PC-9 (cell line): ENCODE data around the gene ABHD1. TPM values are rescaled to one million over a fixed set of nuclear protein-coding genes. Genes with fewer than 3 reads are reported as not detected.
"Not testable (repeated sequence)": the region's sequence is repeated elsewhere in the genome, so short reads cannot be mapped to it uniquely, and the experiment has no call there.

Experiments used
- BruUV-seq: library from RNA; stranded (reverse); fragments of 400-500 nt; replicated peaks from 2 replicates; lab custom pipeline; 2021; lab: Mats Ljungman, UMichigan
- CTCF ChIA-PET: fragments of 300-600 bp; sonication (Branson Sonifier 250); formaldehyde crosslinking; loops from one replicate; lab custom pipeline; 2022; ENCODE audit warnings: antibody characterized with exemption; lab: Charles Lee
- POLR2A ChIA-PET: fragments of 300-600 bp; sonication (Branson Sonifier 250); formaldehyde crosslinking; loops from one replicate; lab custom pipeline; 2022; ENCODE audit warnings: antibody characterized with exemption; ENCODE audit not compliant: unreplicated experiment; lab: Charles Lee
- DNase-seq, 2 experiments: peaks; one replicate each; pipeline versions ENCODE4 v3.0.0 to v3.0.0-alpha.2; 2015 to 2022; ENCODE audit warnings: mixed read lengths in 1 of 2
- H2AFZ ChIP-seq: fragments of 200-600 bp; sonication (generic); 2 replicates; pipeline ENCODE4 v1.8.1; 2017; ENCODE audit warnings: antibody characterized with exemption
- H3F3A ChIP-seq: fragments of 200-600 bp; sonication (generic); 2 replicates; pipeline ENCODE4 v1.8.1; 2017; ENCODE audit warnings: antibody characterized with exemption, mild to moderate bottlenecking, low read depth; ENCODE audit not compliant: insufficient read depth
- H3K27ac ChIP-seq: fragments of 200-600 bp; sonication (generic); 2 replicates; pipeline ENCODE4 v1.6.1; 2016; ENCODE audit warnings: mixed run types
- H3K27me3 ChIP-seq: fragments of 200-600 bp; sonication (generic); 2 replicates; pipeline ENCODE4 v1.6.1; 2016; ENCODE audit warnings: low read depth, mixed run types; ENCODE audit not compliant: insufficient read depth
- H3K36me3 ChIP-seq: fragments of 200-600 bp; sonication (generic); 2 replicates; pipeline ENCODE4 v1.6.1; 2016; ENCODE audit warnings: low read depth, mixed run types
- H3K4me1 ChIP-seq: fragments of 200-600 bp; sonication (generic); replicated peaks from 2 replicates; pipeline ENCODE4 v1.6.1; 2016; ENCODE audit warnings: mixed run types; ENCODE audit not compliant: insufficient read depth
- H3K4me2 ChIP-seq: fragments of 200-600 bp; sonication (generic); 2 replicates; pipeline ENCODE4 v1.6.1; 2017; ENCODE audit warnings: mixed run types
- H3K4me3 ChIP-seq: fragments of 200-600 bp; sonication (generic); 2 replicates; pipeline ENCODE4 v1.6.1; 2016; ENCODE audit warnings: mixed run types
- H3K79me2 ChIP-seq: fragments of 200-600 bp; sonication (generic); 2 replicates; pipeline ENCODE4 v1.6.1; 2017; ENCODE audit warnings: low read depth, mixed run types
- H3K9me2 ChIP-seq: fragments of 200-600 bp; sonication (generic); 2 replicates; pipeline ENCODE4 v1.8.1; 2017; ENCODE audit warnings: mild to moderate bottlenecking; ENCODE audit not compliant: insufficient read depth
- H3K9me3 ChIP-seq: fragments of 200-600 bp; sonication (generic); 2 replicates; pipeline ENCODE4 v1.8.1; 2016; ENCODE audit warnings: low read depth; ENCODE audit not compliant: insufficient read depth
- H4K20me1 ChIP-seq: fragments of 200-600 bp; sonication (generic); 2 replicates; pipeline ENCODE4 v1.8.1; 2017; ENCODE audit not compliant: insufficient read depth
- EZH2 ChIP-seq: fragments of 200-600 bp; sonication (generic); IDR thresholded peaks from 2 replicates; pipeline ENCODE4 v1.8.0; 2017; ENCODE audit warnings: antibody characterized with exemption, low read depth
- intact Hi-C: fragments of 100-400 bp; cut with micrococcal nuclease; formaldehyde crosslinking; loops from one replicate; pipeline ENCODE4 v1.10.0; 2022; ENCODE audit not compliant: unreplicated experiment
- total RNA-seq: library from RNA; stranded (reverse); gene quantifications from 2 replicates; pipeline ENCODE4 v1.2.3, GENCODE V29; 2021
- TF ChIP-seq, protein P1 (sequence below): fragments of 200-600 bp; sonication (generic); conservative IDR thresholded peaks from 2 replicates; pipeline ENCODE4 v1.6.1; 2017; ENCODE audit warnings: mixed run types, antibody characterized with exemption, mild to moderate bottlenecking, moderate library complexity

ABHD1 gene
- total RNA-seq, 1 experiment from 2014 or later, result not detected

DNA sequence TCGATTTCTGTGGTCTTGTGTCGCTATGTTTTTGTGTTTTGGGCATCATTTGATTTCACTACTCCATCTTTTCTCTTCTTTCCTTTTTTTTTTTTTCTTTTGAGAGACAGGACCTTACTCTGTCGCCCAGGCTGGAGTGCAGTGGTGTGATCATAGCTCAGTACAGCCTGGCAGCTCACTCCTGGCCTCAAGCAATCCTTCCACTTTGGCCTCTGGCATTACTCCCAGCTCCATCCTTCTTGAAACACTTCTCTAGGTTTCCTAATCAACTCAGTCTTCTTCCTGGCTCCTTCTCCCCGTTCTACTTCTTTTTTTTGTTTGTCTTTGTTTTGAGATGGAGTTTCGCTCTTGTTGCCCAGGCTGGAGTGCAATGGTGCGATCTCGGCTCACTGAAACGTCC lies 51.7 kb downstream of the ABHD1 start:
- no peak for DNase-seq
- H3K9me3 ChIP-seq, result no peaks in the 10 kb centered on the region
- no peaks in the 10 kb centered on the region for H3K36me3 ChIP-seq
- no TSS peak for BruUV-seq
- no peaks in the 10 kb centered on the region for H3F3A ChIP-seq
- TF ChIP-seq, protein P1, sequence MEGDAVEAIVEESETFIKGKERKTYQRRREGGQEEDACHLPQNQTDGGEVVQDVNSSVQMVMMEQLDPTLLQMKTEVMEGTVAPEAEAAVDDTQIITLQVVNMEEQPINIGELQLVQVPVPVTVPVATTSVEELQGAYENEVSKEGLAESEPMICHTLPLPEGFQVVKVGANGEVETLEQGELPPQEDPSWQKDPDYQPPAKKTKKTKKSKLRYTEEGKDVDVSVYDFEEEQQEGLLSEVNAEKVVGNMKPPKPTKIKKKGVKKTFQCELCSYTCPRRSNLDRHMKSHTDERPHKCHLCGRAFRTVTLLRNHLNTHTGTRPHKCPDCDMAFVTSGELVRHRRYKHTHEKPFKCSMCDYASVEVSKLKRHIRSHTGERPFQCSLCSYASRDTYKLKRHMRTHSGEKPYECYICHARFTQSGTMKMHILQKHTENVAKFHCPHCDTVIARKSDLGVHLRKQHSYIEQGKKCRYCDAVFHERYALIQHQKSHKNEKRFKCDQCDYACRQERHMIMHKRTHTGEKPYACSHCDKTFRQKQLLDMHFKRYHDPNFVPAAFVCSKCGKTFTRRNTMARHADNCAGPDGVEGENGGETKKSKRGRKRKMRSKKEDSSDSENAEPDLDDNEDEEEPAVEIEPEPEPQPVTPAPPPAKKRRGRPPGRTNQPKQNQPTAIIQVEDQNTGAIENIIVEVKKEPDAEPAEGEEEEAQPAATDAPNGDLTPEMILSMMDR, result no peak
- TF ChIP-seq EZH2, result no peak
- H3K79me2 ChIP-seq, result no peaks in the 10 kb centered on the region
- no peak overlapping the region for H3K4me2 ChIP-seq
- POLR2A ChIA-PET, result no interaction called here
- H2AFZ ChIP-seq, result no peak overlapping the region
- H3K9me2 ChIP-seq, result no peaks in the 10 kb centered on the region
- intact Hi-C loops, result no loop called here
- H4K20me1 ChIP-seq, result no peaks in the 10 kb centered on the region
- CTCF ChIA-PET, result no interaction called here
- peaks cover 17% of the 10 kb centered on the region; the same call in 1 of the 2 replicates for H3K27me3 ChIP-seq
- H3K4me1 ChIP-seq, result no peaks in the 10 kb centered on the region
- H3K4me3 ChIP-seq, result no peak overlapping the region
- H3K27ac ChIP-seq, result no peak overlapping the region

DNA sequence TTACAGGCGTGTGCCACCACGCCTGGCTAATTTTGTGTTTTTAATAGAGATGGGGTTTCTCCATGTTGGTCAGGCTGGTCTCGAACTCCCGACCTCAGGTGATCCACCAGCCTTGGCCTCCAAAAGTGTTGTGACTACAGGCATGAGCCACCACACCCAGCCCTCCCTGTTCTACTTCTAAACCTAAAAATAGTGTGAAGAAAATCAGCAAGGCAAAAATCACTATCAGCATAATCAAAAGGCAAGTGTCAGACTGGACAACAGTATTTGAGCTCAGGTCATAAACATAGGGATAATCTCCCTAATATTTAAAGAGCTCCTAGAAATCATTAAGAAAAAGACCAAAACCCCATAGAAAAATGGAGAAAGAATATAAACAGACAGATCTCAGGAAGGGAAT lies 52.2 kb downstream of the ABHD1 start:
- H3K4me3 ChIP-seq, H3K4me1 ChIP-seq, H3K36me3 ChIP-seq, DNase-seq, H2AFZ ChIP-seq, H3K9me3 ChIP-seq, H3K79me2 ChIP-seq, H3K4me2 ChIP-seq, POLR2A ChIA-PET, H3F3A ChIP-seq, H3K9me2 ChIP-seq, H3K27ac ChIP-seq, BruUV-seq, intact Hi-C loops, H4K20me1 ChIP-seq: not testable (repeated sequence)
- CTCF ChIA-PET, result interaction anchor here (0.5 kb wide), 1 partner anchor 9 kb away, joined by 3 read pairs; no protein-coding TSS in a partner anchor
- H3K27me3 ChIP-seq, result peaks cover 17% of the 10 kb centered on the region; the same call in 1 of the 2 replicates

DNA sequence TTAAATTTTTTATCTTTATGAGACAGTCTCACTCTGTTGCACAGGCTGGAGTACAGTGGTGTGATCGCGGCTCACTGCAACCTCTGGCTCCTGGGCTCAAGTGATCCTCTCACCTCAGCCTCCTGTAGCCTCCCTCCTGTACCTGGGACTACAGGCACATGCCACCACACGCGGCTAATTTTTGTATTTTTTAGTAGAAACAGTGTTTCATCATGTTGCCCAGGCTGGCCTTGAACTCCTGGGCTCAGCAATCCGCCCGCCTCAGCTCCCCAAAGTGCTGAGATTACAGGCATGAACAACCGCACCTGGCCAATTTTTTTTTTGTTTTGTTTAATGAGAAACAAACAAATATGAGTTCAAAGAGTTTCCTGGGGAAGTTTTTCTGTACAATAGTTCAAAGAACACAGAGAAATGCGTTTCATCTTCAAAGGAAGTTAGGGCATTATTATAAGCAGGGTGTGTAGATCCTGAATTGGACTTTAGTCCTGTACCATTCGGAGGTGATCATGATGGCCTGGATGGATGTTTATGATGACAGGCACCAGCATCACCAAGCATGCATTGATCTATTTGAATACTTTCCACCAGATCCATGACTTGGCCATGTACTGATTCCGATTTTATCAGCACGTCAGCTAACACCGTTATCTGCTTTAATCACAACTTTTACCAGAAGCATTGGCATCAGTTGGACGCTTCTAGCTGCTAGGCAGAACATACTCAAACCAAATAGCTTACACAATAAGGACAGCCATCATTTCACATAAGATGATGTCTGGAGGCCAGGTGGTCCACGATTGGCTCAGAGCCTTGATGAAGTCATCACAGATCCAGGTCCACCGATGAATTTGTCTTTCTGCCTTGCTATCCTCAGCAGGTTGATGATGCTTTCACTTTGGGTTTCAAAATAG lies 54.1 kb downstream of the ABHD1 start:
- Histone ChIP-seq H3F3A (no peaks in the 10 kb centered on the region), H3K4me3 (no peak overlapping the region), H2AFZ (no peak overlapping the region), H3K9me3 (no peaks in the 10 kb centered on the region), H4K20me1 (no peaks in the 10 kb centered on the region), H3K27me3 (peaks cover 17% of the 10 kb centered on the region; the same call in 1 of the 2 replicates), H3K27ac (no peak overlapping the region), H3K9me2 (no peaks in the 10 kb centered on the region), H3K4me1 (no peaks in the 10 kb centered on the region), H3K79me2 (no peaks in the 10 kb centered on the region), H3K36me3 (no peaks in the 10 kb centered on the region), H3K4me2 (no peak overlapping the region)
- no TSS peak for BruUV-seq
- ChIA-PET POLR2A (no interaction called here), CTCF (no interaction called here)
- no peak for DNase-seq
- intact Hi-C loops, result no loop called here
- no peak for TF ChIP-seq EZH2
- TF ChIP-seq, protein P1, result no peak
